ENCODE results near the gene SORBS2.

The SORBS2 gene

DNA sequence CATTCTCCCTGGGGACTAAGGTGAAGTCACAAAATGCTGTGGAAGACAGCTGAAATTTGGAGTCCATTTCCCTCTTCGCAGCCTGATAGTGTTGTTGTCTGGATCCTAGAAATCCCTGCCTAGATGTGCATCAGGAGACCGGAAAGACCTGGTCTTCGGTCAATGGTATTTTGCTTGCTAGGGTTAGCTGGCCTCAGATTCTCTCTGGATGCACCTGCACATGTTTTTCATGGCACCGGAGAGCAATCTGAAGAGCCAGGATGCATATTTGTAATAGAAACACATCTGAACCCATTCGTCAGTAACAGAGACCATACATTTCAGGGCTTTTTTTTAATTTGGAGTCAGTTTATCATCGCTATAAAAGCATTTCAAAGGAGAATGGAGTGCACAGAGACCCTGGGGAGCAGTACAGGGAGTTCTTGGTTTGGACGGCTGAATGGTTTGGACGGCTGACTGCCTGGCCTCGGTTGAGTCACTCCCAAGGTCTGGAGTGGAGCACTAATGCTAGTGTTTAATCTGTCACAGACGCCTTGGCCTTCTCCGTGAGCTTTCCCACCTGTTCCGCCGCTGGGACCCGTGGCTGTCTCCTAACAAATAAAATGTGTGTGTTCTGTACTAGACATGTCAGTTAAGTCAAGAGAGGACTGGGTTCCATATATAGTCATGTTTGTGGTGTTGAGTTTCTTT is 269.2 kb downstream of the SORBS2 start:
- DNase-seq = no peak

DNA sequence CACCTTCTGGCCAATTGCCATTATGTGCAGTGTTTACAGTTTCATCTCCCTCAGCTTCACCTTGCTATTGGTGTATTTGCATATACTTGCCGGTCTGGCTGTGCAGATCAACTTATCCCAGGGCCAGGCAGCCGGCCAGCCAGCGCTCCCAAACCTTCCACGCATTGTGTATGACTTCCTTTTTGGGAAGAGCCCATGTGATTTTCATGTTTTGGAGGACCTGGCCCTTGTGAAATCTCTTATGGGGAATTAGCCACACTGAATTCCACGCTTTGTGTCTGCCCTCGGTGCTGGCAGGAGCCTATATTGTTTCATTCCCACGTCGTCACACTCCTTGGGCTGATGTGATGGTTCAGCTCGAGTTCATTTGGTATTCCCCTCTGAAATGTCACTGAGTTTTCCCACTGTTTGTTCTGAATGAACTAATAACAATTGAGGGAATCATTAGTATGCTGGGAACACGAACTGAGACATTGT is 270.7 kb downstream of the SORBS2 start:
- no peak for DNase-seq

DNA sequence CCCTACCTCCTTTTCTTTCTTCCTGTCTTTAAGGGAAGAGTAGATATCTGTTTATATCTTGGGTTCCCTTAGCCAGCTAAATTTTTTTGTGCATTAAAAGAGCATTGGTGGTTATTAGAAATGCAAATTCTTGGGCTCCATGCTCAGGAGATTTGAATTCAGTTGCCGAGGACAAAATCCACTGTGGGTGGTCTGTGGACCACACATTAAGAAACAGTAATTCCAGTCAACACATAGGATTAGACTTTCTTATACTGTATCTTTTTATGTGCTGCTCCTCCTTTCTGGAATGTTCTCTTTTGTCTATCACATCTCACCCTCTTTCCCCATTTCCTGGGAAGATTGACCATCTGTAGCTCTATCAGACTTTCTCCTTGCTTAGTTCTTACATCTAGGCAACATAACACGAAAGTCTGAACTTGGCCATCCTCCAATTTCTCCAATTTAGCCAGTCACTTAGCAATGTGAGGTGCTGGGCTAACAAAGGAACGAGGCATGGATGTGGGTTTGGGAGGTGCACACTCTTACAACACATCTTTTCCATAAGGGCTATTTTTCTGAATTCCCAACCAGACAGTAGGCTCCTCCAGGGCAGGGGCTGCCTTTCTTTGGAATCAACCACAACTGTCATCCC is 271.4 kb downstream of the SORBS2 start:
- DNase-seq = no peak

DNA sequence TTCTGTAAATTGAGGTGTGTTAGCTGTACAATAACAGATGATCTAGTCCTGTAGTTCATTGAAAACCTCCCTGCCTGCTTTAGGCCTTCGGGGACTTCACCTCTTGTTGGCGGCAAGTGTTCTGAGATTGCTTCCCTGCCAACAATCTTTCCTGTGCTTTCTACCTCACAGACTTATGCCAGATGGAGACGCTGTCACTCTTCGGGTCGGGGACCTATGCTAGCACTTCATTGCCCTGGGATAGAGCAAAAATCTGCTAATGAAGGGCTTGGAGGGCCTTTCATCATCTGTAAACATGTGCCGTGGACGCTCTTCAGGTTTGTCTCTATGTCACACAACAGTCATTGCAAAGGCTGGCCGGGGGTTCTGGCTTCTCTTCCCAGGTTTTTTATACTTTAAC is 272.0 kb downstream of the SORBS2 start:
- DNase-seq = no peak

DNA sequence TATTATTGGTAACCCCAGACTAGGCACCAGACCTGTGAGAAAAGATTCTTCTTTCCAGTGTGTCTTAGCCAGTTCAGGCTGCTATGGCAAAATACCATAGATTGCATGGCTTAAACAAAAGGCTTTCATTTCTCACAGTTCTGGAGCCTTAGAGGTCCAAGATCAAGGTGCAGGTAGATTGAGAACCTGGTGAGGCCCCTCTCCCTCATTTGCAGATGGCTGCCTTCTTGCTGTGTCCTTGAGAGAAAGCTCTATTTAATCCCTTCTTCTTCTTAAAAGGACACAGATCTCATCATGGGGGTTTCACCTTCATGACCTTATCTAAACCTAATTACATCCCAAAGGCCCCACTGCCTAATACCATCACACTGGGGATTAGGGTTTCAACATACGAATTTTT is 273.2 kb downstream of the SORBS2 start:
- no peak for DNase-seq

DNA sequence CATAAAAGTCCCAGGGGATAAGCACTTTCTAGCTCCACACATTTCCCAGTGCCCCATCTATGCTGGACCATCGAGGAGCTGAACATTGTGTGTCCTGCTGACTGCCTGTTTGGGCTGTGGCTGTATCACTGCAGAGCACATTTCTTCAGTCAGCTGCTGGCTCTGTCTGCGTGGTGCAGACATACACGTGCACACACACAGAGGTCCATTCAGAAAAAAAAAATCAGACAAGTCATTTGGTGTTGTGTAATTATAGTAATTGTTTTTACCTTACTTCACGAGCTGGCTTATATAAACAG is 275.6 kb downstream of the SORBS2 start:
- no peak for DNase-seq

DNA sequence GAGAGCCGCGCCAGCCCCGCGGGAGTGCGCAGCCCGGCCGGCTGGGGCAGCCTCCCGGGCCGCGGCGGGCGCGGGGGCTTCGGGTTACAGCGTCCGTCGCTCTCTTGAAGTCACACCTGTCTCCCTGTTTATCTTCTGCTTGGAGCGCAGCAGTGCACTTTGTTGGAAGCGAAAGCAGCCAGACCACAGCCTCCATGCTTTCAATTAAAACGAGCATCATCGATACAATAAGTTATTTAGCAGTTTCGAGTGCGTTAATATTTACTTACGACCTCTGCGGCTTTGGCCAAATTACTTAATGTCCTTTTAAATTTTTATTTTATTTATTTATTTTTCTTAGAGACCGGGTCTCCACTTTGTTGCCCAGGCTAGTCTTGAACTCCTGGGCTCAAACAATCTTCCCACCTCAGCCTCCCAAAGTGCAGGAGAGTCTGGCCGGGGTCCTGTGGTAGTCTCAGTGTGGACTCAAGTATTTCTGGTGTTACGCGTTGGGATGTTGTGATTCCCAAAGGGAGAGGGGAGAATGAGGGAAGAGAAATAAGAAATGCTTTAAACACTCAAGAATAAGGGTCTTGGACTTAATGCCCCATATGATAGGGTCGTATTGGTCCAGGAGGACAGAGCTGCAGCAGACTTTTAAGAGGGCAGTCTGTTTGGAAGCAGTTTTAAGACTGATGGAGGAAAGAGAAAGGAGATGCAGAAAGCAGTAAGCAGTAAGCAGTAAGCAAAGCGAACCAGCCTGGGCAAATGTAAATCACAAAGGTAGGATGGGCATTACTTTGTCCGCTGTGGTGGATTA is 276.2 kb downstream of the SORBS2 start:
- no peak for DNase-seq

Measured in stimulated activated CD8-positive, alpha-beta memory T cell treated with anti-CD3 and anti-CD28 coated beads, Interleukin-4, amount 100 ng/mL, for 48 hours (primary cell).